Stimulated activated CD4-positive, alpha-beta T cell treated with anti-CD3 and anti-CD28 coated beads, Interleukin-1b, Interleukin-23, amount 100 ng/mL, for 1 hour (primary cell): ENCODE measurements around the gene WDR86.

Experiments
- DNase-seq, 2 donors: peaks; one replicate each; pipeline ENCODE4 v3.0.0-alpha.2; 2020; ENCODE audit warnings: low read depth in 2 of 2

WDR86 gene

DNA sequence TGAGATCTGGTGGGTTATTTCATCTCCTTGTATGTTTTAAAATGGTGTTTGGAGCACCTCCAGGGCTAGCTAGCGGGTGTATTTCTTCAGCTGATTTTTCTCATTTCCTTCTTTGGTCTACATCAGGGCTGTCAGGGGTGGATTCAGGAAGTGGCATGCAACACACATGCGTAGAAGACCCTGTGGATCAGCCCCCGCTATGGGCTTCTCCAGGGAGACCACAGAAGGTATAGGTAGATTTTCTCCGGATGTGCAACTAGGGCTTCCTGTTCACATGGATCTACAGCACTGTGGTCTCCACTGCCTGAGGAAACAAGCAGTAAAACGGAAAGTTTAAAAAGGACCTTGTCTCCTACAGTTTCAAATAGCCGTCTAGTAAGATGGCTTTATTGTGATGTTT, 57.9 kb downstream of the WDR86 start:
- DNase-seq: no peak

GRCh38 chr7:151351027-151351426, 58.8 kb downstream of the WDR86 start:
- no peak for DNase-seq

- DNase-seq: no peak
These were observed 60.4 kb downstream of the WDR86 start for GRCh38 chr7:151349507-151349853.

DNA sequence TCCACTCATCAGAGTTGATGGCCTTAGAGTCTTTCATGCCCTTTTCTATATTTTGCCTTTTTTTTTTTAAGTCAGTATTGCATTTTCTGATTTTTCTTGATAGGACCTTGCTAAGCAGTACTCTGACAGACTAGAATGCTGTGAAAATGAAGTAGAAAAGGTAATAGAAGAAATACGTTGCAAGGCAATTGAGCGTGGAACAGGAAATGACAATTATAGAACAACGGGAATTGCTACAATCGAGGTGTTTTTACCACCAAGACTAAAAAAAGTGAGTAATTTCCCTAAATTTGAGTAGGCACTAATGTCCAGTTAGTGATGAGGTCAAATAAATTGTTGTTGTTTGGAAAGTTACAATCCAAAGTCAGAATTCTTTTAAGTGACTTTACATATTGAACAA, 60.9 kb downstream of the WDR86 start:
- no peak for DNase-seq

- DNase-seq: no peak
These were observed 62.6 kb downstream of the WDR86 start for GRCh38 chr7:151347200-151347599.

- DNase-seq: no peak
These were observed 63.4 kb downstream of the WDR86 start for GRCh38 chr7:151346470-151346769.

- no peak for DNase-seq
These were observed 64.0 kb downstream of the WDR86 start for GRCh38 chr7:151345576-151346469.

GRCh38 chr7:151343516-151343915, 66.3 kb downstream of the WDR86 start:
- DNase-seq: no peak

DNA sequence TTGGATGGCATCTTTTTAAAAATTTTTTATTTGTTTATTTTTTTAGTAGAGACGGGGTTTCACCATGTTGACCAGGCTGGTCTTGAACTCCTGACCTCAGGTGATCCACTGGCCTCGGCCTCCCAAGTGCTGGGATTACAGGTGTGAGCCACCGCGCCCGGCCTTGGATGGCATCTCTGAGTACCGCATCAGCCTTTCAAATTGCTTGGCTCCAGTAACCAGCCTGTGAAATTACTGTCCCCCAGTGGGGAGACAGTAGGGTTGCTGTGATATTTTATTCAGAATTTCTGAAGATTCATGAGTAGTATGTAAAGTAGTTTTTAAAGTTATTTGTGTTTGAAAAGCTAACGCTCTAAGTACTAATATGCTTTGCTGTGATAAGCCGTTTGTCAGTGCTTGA, 67.0 kb downstream of the WDR86 start:
- DNase-seq: no peak

GRCh38 chr7:151342102-151342646, 67.7 kb downstream of the WDR86 start:
- no peak for DNase-seq

GRCh38 chr7:151341357-151342101, 68.3 kb downstream of the WDR86 start, which contains the start of gene NUB1:
TSS of gene NUB1 (plus strand) at chr7:151341812. CDS start at chr7:151345350, 3,538 bp downstream.
- DNase-seq: peak; percentile 83 to 89

GRCh38 chr7:151340794-151341356, 69.0 kb downstream of the WDR86 start:
- DNase-seq: no peak

GRCh38 chr7:151339651-151340382, 70.0 kb downstream of the WDR86 start:
- DNase-seq: no peak

GRCh38 chr7:151338809-151339208, 71.0 kb downstream of the WDR86 start:
- no peak for DNase-seq

- DNase-seq: no peak
These were observed 72.5 kb downstream of the WDR86 start for GRCh38 chr7:151337346-151337745.

GRCh38 chr7:151336027-151336708, 73.7 kb downstream of the WDR86 start:
- no peak for DNase-seq

DNA sequence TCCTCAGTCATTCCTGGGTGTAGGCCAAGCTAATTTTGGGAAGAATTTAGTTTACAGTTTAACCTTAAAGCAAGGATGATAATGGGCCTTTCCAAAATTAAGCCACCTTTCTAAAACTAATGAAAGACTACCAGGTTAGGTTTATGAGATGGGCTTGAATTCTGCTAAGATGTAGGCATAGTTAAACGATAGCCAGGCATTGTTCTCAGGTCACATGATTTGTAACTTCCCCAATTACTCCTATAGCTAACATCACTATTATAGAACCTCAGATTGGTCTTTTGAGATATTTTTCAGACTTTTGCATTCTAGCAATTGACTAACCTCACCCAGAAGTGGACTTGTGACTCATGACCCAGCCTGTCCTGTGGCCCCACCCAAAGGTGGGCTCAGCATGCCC, 75.2 kb downstream of the WDR86 start:
- DNase-seq: no peak
